Amniotic stem cell (primary cell): Measurements from ENCODE around the gene SESTD1.
A peak's percentile ranks its signal among the peaks of the same experiment; 100 is the strongest.
"Not testable (repeated sequence)": the region's sequence is repeated elsewhere in the genome, so short reads cannot be mapped to it uniquely, and the experiment has no call there.

Source experiments
- DNase-seq: peaks from one replicate; lab custom pipeline; 2025; lab: John Stamatoyannopoulos, UW

SESTD1 gene

GRCh38 chr2:179268277-179268925 is 3.8 kb upstream of the SESTD1 start:
- no peak for DNase-seq

GRCh38 chr2:179266271-179266670 is 1.6 kb upstream of the SESTD1 start:
- no peak for DNase-seq

- DNase-seq: no peak
Measured at GRCh38 chr2:179265082-179265510, 464 bp upstream of the SESTD1 start.

- peak; percentile 38 for DNase-seq
Measured at GRCh38 chr2:179263446-179264367, 925 bp downstream of the SESTD1 start.

- DNase-seq: no peak
Measured at GRCh38 chr2:179263015-179263414, 1.6 kb downstream of the SESTD1 start.

GRCh38 chr2:179262077-179262660 is 2.5 kb downstream of the SESTD1 start:
- no peak for DNase-seq

GRCh38 chr2:179261151-179261825 is 3.3 kb downstream of the SESTD1 start:
- no peak for DNase-seq

- DNase-seq: no peak
Measured at GRCh38 chr2:179260224-179260623, 4.4 kb downstream of the SESTD1 start.

GRCh38 chr2:179255129-179255528 is 9.5 kb downstream of the SESTD1 start:
- DNase-seq: no peak

GRCh38 chr2:179253226-179253625 is 11.4 kb downstream of the SESTD1 start:
- DNase-seq: no peak

- no peak for DNase-seq
Measured at GRCh38 chr2:179252423-179252822, 12.2 kb downstream of the SESTD1 start.

GRCh38 chr2:179251870-179252269 is 12.8 kb downstream of the SESTD1 start:
- no peak for DNase-seq

GRCh38 chr2:179250848-179251504 is 13.7 kb downstream of the SESTD1 start:
- no peak for DNase-seq

- DNase-seq: no peak
Measured at GRCh38 chr2:179250095-179250494, 14.5 kb downstream of the SESTD1 start.

GRCh38 chr2:179248024-179248348 is 16.6 kb downstream of the SESTD1 start:
- DNase-seq: no peak

- DNase-seq: no peak
Measured at GRCh38 chr2:179247318-179248023, 17.2 kb downstream of the SESTD1 start.

GRCh38 chr2:179245843-179246242 is 18.8 kb downstream of the SESTD1 start:
- DNase-seq: not testable (repeated sequence)

- DNase-seq: no peak
Measured at GRCh38 chr2:179243046-179243445, 21.6 kb downstream of the SESTD1 start.

- DNase-seq: no peak
Measured at GRCh38 chr2:179240481-179241451, 23.9 kb downstream of the SESTD1 start.

- no peak for DNase-seq
Measured at GRCh38 chr2:179239838-179240237, 24.8 kb downstream of the SESTD1 start.
